Fibroblast of skin of abdomen (primary cell): ENCODE data around the gene STUM.
A peak's percentile ranks its signal among the peaks of the same experiment; 100 is the strongest.

ENCODE experiments used
- DNase-seq: peaks from one replicate; pipeline ENCODE4 v3.0.0-alpha.2; 2013

STUM gene

DNA sequence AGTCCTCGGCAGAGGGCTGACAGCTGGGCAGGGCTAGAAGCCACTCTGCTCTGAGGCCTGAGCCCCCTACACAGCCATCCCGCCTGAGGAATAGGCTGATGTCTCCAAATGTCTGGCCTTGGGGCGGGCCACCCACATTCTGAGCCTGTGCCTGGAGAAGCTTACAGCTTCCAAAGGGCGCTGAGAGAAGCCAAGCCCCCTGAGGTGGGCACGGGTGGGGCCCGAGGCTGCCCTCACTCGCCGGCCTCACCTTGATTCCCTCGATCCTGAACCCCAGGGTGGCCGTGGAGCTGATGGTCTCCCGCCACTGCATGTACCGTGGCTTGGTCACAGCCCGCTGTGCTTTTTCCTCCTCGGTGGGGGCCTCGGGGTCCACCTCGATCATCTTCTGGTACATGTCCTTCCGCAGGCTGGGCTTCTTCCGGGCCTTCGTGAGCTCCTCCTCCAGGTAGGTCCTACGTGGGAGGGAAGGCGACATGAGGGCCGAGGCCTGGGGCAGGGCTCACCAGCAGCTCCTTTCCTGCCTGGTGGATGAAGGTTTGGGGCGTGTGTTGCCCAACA lies 93.2 kb downstream of the STUM start:
- no peak for DNase-seq

DNA sequence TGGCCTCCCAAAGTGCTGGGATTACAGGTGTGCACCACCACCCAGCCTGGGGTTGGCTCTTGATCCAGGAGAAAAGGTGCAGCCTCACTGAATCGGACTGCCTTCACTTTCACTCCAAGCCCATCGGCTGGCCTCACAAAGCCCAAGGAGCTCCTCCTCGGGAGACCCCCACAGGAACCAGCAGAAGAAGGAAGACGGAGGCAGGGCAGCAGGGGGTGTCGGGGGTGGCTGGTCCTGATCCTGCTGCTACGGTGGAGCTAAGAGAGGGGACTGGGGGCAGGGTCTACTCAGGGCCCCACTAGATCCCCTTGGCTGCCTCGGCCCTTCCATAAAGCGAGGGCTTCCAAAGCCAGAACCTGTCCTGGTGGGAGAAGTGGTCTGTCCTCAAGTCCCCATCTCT lies 93.9 kb downstream of the STUM start:
- DNase-seq = no peak

DNA sequence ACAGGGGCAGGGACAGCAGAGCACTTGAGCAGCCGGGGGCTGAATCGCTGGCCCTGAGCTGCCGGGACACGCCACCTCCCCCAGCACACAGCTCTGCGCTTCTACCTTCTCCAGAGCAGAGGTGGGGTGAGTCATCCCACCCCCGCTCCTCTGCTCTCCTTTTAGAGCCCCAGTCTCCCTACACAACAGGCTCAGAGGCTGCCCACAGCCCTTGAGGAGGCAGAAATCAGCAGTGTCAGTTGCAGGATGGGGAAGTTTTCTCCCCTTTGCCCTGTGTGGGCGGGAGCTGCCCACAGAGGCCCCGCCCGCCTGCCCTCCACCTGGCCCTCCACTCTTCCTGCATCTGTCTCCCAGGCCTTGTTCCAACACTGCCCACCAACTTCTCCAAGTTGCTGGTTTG lies 94.6 kb downstream of the STUM start:
- DNase-seq = peak; percentile 49

- DNase-seq = no peak
Observed at GRCh38 chr1:226643611-226644540, 95.3 kb downstream of the STUM start.

DNA sequence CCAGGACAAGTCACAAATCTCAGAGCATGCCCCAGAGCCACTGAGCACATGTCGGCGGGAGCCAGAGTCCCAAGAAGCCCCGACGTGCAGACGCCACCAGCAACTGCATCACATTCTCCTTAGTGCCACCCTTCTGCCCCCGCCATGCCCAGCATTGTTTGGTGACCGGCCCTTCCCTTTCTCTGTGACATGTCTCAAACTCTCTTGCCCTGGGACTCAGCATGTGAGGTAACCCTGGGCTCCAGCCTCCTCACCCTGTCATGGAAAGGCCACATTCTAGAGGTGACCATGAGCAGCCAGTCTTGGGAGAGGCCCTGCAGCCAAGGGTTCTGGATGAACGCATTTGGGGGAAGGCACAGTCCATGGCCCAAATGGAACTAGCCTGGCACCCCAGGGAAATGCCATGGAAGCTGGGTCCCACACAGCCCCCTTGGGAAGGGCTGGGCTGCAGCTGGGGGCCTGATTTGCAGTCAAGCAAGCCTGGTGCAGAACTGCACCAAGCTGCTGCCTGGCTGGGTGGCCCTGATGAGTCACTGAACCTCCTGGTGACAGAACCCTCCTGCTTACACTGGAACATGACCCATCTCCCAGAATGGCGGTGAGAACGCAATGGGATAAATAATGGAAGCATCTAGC lies 96.1 kb downstream of the STUM start:
- no peak for DNase-seq

- no peak for DNase-seq
Observed at GRCh38 chr1:226645279-226645976, 96.9 kb downstream of the STUM start.

DNA sequence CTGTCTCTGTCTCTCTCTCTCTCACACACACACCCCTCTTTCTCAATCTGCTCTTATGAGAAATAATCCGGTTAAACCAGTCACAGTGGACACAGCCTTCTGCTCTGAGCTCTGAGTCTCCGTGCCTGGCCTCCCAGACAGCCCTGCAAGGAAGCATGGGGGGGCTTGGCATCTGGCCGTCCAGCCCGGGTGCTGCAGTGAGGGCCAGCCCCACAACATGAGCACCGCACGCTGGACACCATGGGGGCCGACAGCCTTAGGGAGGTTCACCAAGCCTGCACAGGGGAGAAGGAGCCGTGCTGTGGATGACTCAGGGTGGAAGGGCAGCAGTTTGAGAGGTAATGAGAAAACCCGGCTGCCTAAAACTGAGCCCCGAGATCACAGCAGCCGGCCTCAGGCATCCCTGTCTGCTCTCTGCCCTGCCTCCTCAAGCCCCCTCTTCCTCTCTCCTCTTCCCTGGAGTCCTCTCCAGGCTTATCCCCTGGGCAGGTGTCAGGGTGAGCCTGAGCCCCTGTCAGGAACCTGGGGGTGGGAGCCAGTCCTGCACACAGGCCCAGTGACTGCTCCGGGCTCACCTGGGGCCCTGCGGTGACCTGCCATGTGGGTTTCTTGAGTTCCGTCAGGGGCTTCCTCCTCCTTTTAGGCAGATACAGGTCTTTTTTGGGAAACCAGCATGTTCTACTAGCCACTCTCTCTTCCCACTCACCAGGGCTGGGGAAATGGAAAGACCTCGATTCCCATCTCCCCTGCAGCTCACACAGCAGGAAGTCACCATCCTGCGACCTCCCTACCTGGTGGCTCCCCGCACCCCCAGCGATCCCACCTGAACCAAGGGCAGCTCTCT lies 97.7 kb downstream of the STUM start:
- no peak for DNase-seq

DNA sequence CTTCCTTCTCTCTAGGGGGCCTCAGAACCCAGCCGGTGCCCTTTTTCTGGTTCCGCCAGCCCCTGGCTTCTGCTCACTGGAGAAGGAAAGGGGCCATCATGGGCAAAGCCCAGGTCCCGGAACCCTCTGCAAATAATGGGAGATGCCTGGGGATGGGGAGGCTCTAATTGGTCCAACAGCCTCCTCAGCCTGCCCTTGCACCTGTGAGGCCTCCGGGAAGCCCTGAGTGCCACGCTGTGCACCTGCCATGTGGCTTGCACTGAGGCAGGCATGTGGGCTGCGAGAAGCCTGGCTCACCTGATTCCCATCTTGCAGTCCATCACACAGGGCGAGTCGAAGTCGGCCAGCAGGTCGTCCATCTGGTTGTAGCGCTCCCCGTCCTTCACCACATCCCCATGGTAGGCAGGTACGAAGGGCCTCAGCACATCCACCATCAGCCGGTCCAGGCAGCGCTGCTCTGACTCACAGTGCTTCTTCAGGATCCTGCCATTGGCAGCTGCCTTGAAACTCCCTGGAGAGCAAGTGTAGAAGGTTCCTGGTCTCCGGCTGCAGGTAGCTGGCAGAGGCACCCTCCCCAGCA lies 98.4 kb downstream of the STUM start:
- DNase-seq = no peak

DNA sequence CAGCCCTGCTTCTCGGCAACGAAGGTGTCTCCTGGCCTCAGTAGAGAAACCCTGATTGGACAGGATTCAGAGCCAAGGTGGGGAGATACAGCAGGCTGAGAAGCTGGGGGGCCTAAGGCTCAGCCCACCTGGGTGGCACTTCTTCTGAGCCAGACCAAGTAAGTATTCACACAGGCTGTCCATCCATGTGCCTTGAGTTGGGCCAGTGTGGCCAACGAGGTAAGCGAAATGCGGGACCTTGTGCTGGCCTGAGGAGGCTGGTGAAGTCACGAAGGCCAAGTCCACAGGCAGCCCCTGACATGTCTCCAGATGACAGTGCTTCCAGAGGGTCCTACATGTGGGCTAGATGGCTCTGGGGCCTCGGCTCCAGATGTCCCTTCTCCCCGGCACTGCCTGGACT lies 99.2 kb downstream of the STUM start:
- no peak for DNase-seq

DNA sequence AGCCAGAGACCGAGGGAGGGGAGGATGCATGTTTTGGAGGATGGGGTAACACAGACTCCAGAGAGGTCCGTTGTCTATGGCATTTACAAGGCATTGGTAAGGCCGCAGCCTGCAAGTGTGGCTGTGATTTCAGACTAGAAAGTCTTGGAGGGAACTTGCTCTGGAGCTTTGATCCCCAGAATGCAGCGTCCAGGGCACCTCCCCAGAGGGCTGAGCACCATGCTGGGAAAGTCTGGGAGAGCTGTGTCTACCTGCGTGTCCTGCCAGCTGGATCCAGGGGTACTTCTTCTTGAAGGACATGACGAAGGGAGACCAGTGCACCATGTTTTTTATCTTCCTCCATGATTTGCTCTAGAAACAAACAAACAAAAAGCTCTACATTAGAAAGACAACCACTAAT lies 99.9 kb downstream of the STUM start:
- no peak for DNase-seq

GRCh38 chr1:226649244-226649643 lies 100.7 kb downstream of the STUM start:
- DNase-seq = no peak

- DNase-seq = peak; percentile 30
Observed at GRCh38 chr1:226649780-226650179, 101.2 kb downstream of the STUM start.

DNA sequence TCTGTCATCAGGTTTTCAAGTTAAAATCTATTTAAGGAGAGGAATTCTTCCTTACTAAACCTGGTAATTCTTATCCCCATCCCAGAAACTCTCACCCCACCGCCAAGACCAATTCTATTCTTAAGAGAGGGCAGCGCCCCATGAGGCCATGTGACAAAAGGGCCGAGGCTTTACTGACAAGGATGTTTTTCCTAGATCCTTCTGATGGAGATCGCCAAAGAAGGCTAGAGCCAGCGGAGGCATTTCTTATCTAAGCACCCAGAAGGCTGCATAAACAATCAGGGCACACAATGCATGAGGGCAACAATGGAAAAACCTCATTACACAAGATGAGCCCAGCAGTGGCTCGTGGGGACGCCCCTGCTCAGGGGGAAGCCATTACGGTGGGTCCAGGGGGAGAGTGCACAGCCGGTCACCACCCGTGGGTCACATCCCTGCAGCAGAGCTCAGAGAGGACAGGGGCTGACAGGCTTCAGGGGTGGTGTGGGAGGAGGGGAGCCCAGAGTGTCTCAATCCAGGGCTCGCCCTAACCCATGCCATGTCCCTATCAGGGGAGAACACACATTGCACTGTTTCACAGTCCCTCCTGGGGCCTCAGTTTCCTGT lies 101.8 kb downstream of the STUM start:
- DNase-seq = no peak

DNA sequence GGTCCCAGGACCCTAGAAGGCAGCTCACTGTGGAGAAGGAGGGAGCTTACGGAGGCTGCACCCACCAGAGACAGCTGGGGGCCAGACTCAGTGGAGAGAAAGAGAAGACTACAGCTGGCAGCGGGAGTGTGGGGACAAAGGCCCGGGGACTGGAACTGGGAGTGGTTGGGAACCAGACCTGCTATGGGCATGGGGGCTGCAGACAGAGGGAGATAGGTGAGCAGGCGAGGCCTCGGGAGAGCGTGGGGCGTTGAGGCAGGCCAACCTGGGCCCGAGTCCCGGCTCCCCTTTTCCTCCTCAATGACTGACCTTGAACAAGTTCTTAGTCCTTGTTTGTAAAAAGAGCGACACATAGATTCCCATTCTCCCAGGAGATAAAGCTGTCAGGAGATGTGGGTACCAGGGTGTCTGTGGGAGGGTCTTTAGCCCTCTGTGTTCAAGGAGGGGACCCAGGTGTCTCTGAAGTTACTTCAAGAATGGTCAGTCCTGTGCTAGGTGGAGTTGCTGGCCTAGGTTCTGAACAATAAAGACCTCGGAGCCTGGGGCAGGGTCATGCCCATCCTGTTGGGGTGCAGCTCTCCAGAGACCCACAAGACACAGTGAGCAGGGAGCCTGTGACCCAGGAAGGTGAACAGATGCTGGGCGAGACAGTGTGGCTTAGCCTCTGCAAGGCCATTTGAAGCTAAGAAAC lies 102.6 kb downstream of the STUM start:
- DNase-seq = no peak

GRCh38 chr1:226651732-226652105 lies 103.2 kb downstream of the STUM start:
- no peak for DNase-seq

- DNase-seq = no peak
Observed at GRCh38 chr1:226652613-226653012, 104.0 kb downstream of the STUM start.

DNA sequence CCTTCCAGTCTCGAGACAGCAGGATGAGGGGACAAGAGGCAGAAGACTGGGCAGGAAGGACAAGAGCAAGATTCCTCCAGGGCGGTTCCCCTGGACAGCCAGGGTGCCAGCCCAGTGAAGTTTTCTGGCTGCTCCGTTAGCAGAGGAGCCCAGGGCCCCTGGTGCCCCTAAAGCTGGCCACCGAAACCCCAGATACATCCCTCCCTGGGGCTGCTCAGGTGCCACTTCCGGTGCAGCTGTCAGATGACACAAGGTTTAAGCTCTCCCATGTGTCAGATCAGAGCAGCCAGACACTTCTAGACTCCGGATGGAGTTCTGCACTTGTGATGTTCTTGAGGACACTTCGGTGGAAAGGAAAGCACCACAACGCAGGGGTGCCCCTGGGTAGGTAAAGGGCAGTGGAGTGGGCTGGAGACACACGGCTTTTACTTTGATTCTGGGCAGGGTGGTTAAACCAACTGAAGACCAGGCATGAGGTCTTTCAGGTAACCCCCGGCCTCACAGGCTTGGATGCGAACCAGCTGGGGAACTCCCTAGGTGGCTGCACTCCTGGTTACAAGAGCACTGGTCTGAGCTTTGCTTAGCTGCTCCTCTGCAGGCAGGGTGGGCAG lies 104.9 kb downstream of the STUM start:
- DNase-seq = no peak

GRCh38 chr1:226654046-226654667 lies 105.6 kb downstream of the STUM start:
- peak; percentile 87 for DNase-seq

DNA sequence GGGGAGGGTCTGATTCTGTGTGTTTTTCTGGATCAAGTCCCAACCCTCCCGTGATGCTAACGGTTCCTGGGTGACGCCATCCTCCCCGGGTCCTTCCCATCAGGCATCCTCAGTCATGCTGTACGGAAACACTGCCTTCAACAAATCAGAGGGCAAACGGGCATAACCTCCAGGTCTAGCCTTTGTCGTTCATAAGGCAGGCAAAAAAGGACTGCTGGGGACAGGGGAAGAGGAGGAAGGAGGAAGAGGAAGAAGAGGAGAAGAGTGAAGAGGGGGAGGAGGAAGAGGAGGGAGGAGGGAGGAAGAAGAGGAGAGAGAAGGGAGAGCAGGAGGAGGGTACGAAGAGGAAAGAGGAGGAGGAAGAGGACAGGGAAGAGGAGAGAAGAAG lies 106.1 kb downstream of the STUM start:
- no peak for DNase-seq
